NB4 (cell line): ENCODE results near the gene COL4A4.

Experiments used
- CTCF ChIP-seq: IDR thresholded peaks from one replicate; pipeline ENCODE4 v1.5.1; 2012; ENCODE audit warnings: low read depth, low read length
- POLR2A ChIP-seq: IDR thresholded peaks from 2 replicates; pipeline ENCODE4 v1.6.1; 2011; ENCODE audit warnings: mild to moderate bottlenecking; ENCODE audit not compliant: insufficient read length; ENCODE audit errors: extremely low read depth

- no peak for TF ChIP-seq CTCF
- TF ChIP-seq POLR2A = no peak
These were observed 198.6 kb downstream of the COL4A4 start for GRCh38 chr2:226965376-226965775.
